ENCODE data around the gene PPHLN1. TPM values are rescaled to one million over a fixed set of nuclear protein-coding genes. Genes with fewer than 3 reads are reported as not detected.
"Not testable (repeated sequence)": the region's sequence is repeated elsewhere in the genome, so short reads cannot be mapped to it uniquely, and the experiment has no call there.

The PPHLN1 gene
- total RNA-seq, 1 experiment from 2014 or later = 87.6 TPM

DNA sequence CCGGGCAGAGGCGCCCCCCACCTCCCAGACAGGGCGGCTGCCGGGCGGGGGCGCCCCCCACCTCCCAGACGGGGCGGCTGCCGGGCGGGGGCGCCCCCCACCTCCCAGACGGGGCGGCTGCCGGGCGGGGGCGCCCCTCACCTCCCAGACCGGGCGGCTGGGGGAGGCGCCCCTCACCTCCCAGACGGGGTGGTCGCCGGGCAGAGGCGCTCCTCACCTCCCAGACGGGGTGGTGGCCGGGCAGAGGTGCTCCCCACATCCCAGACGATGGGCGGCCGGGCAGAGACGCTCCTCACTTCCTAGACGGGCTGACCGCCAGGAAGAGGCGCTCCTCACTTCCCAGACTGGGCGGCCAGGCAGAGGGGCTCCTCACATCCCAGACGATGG, 24.0 kb downstream of the PPHLN1 start:
- DNase-seq; H3K4me1 ChIP-seq; H3K27me3 Mint-ChIP-seq (ENCODE audit: insufficient read depth, unreplicated experiment); intact Hi-C loops (cut with micrococcal nuclease; ENCODE audit: unreplicated experiment); H3K4me1 Mint-ChIP-seq (ENCODE audit: low read depth, unreplicated experiment); H3K36me3 Mint-ChIP-seq (ENCODE audit: insufficient read depth, unreplicated experiment); H3K9me3 ChIP-seq; BruUV-seq (replicated peaks); H3K9me3 Mint-ChIP-seq (ENCODE audit: unreplicated experiment); H3K27me3 ChIP-seq (replicated peaks; ENCODE audit: control insufficient read depth, insufficient read depth, low read length); H3K4me3 ChIP-seq (ENCODE audit: low read depth, low read length); H3K4me3 Mint-ChIP-seq (ENCODE audit: unreplicated experiment); H3K36me3 ChIP-seq (ENCODE audit: control insufficient read depth, insufficient read depth, low read length); H3K27ac Mint-ChIP-seq (ENCODE audit: unreplicated experiment); POLR2A ChIA-PET: not testable (repeated sequence)
- CTCF ChIA-PET = interaction anchor here (1.5 kb wide), 1 partner anchor 22 kb away, joined by 5 read pairs; no protein-coding TSS in a partner anchor

DNA sequence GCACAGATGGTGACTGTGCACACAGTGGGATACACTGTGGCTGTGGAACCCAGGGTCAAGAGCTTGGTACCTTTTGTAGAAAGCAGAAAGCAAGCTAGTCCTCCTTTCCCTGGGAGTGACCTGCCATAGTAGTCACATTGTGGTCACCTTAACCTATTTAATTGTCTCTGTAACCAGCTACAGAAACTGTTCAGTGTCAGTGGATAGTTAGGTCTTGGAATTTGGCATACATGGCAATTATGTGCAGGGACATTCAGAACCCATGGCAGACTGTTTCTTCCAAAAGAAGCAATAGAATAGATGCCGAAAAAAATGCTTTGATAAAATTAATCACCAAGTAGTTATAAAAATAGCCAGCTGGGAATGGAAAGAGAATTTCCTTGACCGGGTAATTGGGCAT, 30.4 kb downstream of the PPHLN1 start:
- no peaks in the 10 kb centered on the region; the same call in 1 of the 2 replicates for H3K36me3 ChIP-seq (ENCODE audit: control insufficient read depth, insufficient read depth, low read length)
- no TSS peak for BruUV-seq (replicated peaks)
- H3K27me3 ChIP-seq (replicated peaks; ENCODE audit: control insufficient read depth, insufficient read depth, low read length) = no peaks in the 10 kb centered on the region
- H3K4me3 Mint-ChIP-seq (ENCODE audit: unreplicated experiment) = no peak overlapping the region
- H3K4me1 ChIP-seq = no peaks in the 10 kb centered on the region
- H3K4me3 ChIP-seq (ENCODE audit: low read depth, low read length) = no peak overlapping the region
- peaks cover 19% of the 10 kb centered on the region for H3K36me3 Mint-ChIP-seq (ENCODE audit: insufficient read depth, unreplicated experiment)
- ChIA-PET POLR2A (no interaction called here), CTCF (no interaction called here)
- DNase-seq = no peak
- no peak for TF ChIP-seq CTCF (IDR thresholded peaks at IDR 0.05; ENCODE audit: insufficient read depth in 1 of 2, low read depth in 1 of 2, low read length in 1 of 2, severe bottlenecking in 1 of 2, unreplicated experiment in 1 of 2)
- H3K4me1 Mint-ChIP-seq (ENCODE audit: low read depth, unreplicated experiment) = no peaks in the 10 kb centered on the region
- intact Hi-C loops (cut with micrococcal nuclease; ENCODE audit: unreplicated experiment) = no loop called here
- no peak overlapping the region for H3K27ac Mint-ChIP-seq (ENCODE audit: unreplicated experiment)
- H3K27me3 Mint-ChIP-seq (ENCODE audit: insufficient read depth, unreplicated experiment) = no peaks in the 10 kb centered on the region
- H3K9me3 ChIP-seq = no peaks in the 10 kb centered on the region
- H3K9me3 Mint-ChIP-seq (ENCODE audit: unreplicated experiment) = no peaks in the 10 kb centered on the region

DNA sequence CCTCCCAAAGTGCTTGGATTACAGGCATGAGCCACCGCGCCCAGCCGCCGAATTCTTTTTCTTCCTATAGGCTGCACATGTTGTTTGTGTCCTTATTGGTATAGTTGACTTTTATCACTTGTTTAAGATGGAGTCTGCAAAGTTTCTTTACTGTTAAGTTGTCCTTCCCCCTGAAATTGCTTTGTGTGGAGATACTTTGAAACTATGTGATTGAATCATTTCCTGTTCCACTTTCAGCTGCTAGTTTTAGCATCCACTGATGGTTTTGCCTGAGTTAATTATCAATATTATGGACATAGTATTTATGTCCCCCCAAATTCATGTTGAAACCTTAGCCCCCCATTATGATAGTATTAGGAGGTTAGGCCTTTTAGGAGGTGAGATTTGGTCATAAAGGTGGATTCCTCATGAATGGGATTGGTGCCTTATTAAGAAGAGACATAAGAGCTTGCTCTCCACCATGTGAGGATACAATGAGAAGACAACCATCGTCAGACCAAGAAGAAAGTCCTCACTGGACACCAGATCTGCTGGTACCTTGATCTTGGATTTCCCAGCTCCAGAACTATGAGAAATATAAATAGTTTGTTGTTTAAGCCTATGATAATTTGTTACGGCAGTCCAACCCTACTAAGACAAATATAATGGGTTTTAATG, 34.9 kb downstream of the PPHLN1 start:
- no peak overlapping the region for H3K27ac Mint-ChIP-seq (ENCODE audit: unreplicated experiment)
- no peak for DNase-seq
- Histone ChIP-seq H3K4me3 (ENCODE audit: low read depth, low read length) (no peak overlapping the region), H3K27me3 (replicated peaks; ENCODE audit: control insufficient read depth, insufficient read depth, low read length) (no peaks in the 10 kb centered on the region), H3K4me1 (no peaks in the 10 kb centered on the region), H3K9me3 (no peaks in the 10 kb centered on the region), H3K36me3 (ENCODE audit: control insufficient read depth, insufficient read depth, low read length) (no peaks in the 10 kb centered on the region; the same call in 1 of the 2 replicates)
- no peak for TF ChIP-seq CTCF (IDR thresholded peaks at IDR 0.05; ENCODE audit: insufficient read depth in 1 of 2, low read depth in 1 of 2, low read length in 1 of 2, severe bottlenecking in 1 of 2, unreplicated experiment in 1 of 2)
- H3K9me3 Mint-ChIP-seq (ENCODE audit: unreplicated experiment) = no peaks in the 10 kb centered on the region
- ChIA-PET POLR2A (no interaction called here), CTCF (interaction anchor here (1.0 kb wide), 1 partner anchor 11 kb away, joined by 3 read pairs; no protein-coding TSS in a partner anchor)
- no peak overlapping the region for H3K4me3 Mint-ChIP-seq (ENCODE audit: unreplicated experiment)
- no peaks in the 10 kb centered on the region for H3K4me1 Mint-ChIP-seq (ENCODE audit: low read depth, unreplicated experiment)
- peaks cover 21% of the 10 kb centered on the region for H3K36me3 Mint-ChIP-seq (ENCODE audit: insufficient read depth, unreplicated experiment)
- H3K27me3 Mint-ChIP-seq (ENCODE audit: insufficient read depth, unreplicated experiment) = no peaks in the 10 kb centered on the region
- intact Hi-C loops (cut with micrococcal nuclease; ENCODE audit: unreplicated experiment) = no loop called here
- no TSS peak for BruUV-seq (replicated peaks)
